Measurements from ENCODE around the gene IPO5.

The IPO5 gene

DNA sequence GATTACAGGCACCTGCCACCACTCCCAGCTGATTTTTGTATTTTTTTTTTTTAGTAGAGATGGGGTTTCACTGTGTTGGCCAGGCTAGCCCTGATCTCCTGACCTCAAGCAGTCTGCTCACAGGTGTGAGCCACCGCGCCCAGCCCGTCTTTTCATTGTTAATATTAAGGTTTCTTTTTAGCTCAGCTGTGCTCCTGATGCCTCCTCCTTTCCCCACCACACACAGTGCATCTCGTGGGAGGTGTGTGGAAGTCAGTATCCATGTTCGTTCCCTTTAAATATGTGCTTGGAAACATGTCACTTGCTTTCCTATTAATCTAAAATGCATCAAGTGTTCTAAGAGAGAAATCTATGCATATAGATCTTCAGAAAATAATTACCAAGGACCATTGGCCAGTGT lies 53.5 kb downstream of the IPO5 start:
- H3F3A ChIP-seq (ENCODE audit: insufficient read depth, low read length): no peaks in the 10 kb centered on the region
- no peak overlapping the region for H3K4me2 ChIP-seq (ENCODE audit: low read length)
- peaks cover 91% of the 10 kb centered on the region for H3K36me3 ChIP-seq (ENCODE audit: insufficient read depth, low read length)
- H3K27me3 ChIP-seq (ENCODE audit: insufficient read depth, low read length): no peaks in the 10 kb centered on the region
- TF ChIP-seq EZH2 (IDR thresholded peaks at IDR 0.05; ENCODE audit: borderline replicate concordance, low read length) (no peak), CTCF (IDR thresholded peaks at IDR 0.05; ENCODE audit: low read length) (no peak)
- no peak overlapping the region for H3K9ac ChIP-seq (ENCODE audit: low read length)
- H3K79me2 ChIP-seq (ENCODE audit: insufficient read depth, low read length): no peaks in the 10 kb centered on the region
- no peaks in the 10 kb centered on the region for H4K20me1 ChIP-seq (ENCODE audit: insufficient read depth, low read length)
- no peaks in the 10 kb centered on the region for H3K4me1 ChIP-seq (ENCODE audit: insufficient read depth, low read length, severe bottlenecking)
- no peak overlapping the region for H3K27ac ChIP-seq (ENCODE audit: low read depth, low read length, poor library complexity, severe bottlenecking)
- no peaks in the 10 kb centered on the region for H3K9me3 ChIP-seq (ENCODE audit: low read length)
- no peak overlapping the region for H2AFZ ChIP-seq (ENCODE audit: low read length)
- H3K9me2 ChIP-seq (ENCODE audit: low read depth, low read length): no peaks in the 10 kb centered on the region
- no peak overlapping the region for H3K4me3 ChIP-seq (ENCODE audit: low read depth, low read length, poor library complexity, severe bottlenecking)

DNA sequence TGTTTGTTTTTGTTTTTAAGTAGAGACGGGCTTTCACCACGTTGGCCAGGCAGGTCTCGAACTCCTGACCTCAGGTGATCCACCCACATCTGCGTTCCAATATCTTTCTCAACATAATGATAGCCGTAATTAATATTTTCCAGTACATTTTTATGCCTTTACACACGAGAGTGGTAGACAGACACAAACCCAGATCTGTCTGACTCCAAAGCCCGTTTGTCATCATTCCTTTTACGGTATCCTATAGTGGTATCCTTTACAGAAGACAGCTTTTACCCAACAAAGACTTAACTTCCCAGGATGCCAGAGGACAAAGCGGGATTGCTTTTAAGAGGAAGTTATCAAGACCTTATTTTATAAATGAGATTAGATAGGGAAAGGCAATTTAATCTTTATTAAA lies 59.8 kb downstream of the IPO5 start:
- Histone ChIP-seq H3K9me2 (ENCODE audit: low read depth, low read length) (no peaks in the 10 kb centered on the region), H3K4me2 (ENCODE audit: low read length) (no peak overlapping the region), H4K20me1 (ENCODE audit: insufficient read depth, low read length) (no peaks in the 10 kb centered on the region), H3K79me2 (ENCODE audit: insufficient read depth, low read length) (no peaks in the 10 kb centered on the region), H3K27me3 (ENCODE audit: insufficient read depth, low read length) (no peaks in the 10 kb centered on the region), H2AFZ (ENCODE audit: low read length) (no peak overlapping the region), H3K4me3 (ENCODE audit: low read depth, low read length, poor library complexity, severe bottlenecking) (no peak overlapping the region), H3K9me3 (ENCODE audit: low read length) (no peaks in the 10 kb centered on the region), H3K9ac (ENCODE audit: low read length) (no peak overlapping the region), H3F3A (ENCODE audit: insufficient read depth, low read length) (no peaks in the 10 kb centered on the region), H3K36me3 (ENCODE audit: insufficient read depth, low read length) (peaks cover 93% of the 10 kb centered on the region), H3K4me1 (ENCODE audit: insufficient read depth, low read length, severe bottlenecking) (no peaks in the 10 kb centered on the region), H3K27ac (ENCODE audit: low read depth, low read length, poor library complexity, severe bottlenecking) (no peak overlapping the region)
- TF ChIP-seq EZH2 (IDR thresholded peaks at IDR 0.05; ENCODE audit: borderline replicate concordance, low read length) (no peak), CTCF (IDR thresholded peaks at IDR 0.05; ENCODE audit: low read length) (no peak)

DNA sequence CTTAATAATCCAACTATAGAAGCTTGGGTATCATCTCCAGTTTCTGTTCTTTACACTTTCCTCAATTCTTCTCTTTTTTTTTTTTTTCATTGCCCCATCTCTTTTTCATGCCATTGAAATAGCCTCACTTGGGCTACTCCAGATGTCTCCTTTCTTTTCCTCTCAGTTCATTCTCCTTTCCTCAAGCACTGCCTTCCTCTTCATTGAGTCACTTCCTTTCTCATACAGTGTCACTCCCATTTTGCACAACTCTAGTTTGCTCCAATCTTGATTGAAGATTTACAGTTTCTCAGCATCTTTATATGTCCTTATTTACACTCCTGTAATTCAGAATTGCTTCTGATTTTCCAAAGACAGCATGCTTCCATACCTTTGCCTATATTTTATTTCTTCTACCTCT lies 61.3 kb downstream of the IPO5 start:
- H3K79me2 ChIP-seq (ENCODE audit: insufficient read depth, low read length): no peaks in the 10 kb centered on the region
- H3K4me3 ChIP-seq (ENCODE audit: low read depth, low read length, poor library complexity, severe bottlenecking): no peak overlapping the region
- no peaks in the 10 kb centered on the region for H3K9me3 ChIP-seq (ENCODE audit: low read length)
- H3K4me2 ChIP-seq (ENCODE audit: low read length): no peak overlapping the region
- no peaks in the 10 kb centered on the region for H3F3A ChIP-seq (ENCODE audit: insufficient read depth, low read length)
- no peak overlapping the region for H3K9ac ChIP-seq (ENCODE audit: low read length)
- no peaks in the 10 kb centered on the region for H4K20me1 ChIP-seq (ENCODE audit: insufficient read depth, low read length)
- H3K27ac ChIP-seq (ENCODE audit: low read depth, low read length, poor library complexity, severe bottlenecking): no peak overlapping the region
- H3K27me3 ChIP-seq (ENCODE audit: insufficient read depth, low read length): no peaks in the 10 kb centered on the region
- H3K4me1 ChIP-seq (ENCODE audit: insufficient read depth, low read length, severe bottlenecking): no peaks in the 10 kb centered on the region
- no peaks in the 10 kb centered on the region for H3K9me2 ChIP-seq (ENCODE audit: low read depth, low read length)
- peaks cover 93% of the 10 kb centered on the region for H3K36me3 ChIP-seq (ENCODE audit: insufficient read depth, low read length)
- TF ChIP-seq EZH2 (IDR thresholded peaks at IDR 0.05; ENCODE audit: borderline replicate concordance, low read length) (no peak), CTCF (IDR thresholded peaks at IDR 0.05; ENCODE audit: low read length) (no peak)
- H2AFZ ChIP-seq (ENCODE audit: low read length): no peak overlapping the region
